DND-41 (cell line): ENCODE results near the gene MYCBP.

ENCODE experiments used
- ATAC-seq: fragments of 200-7000 bp; cut with Tn5 transposase; 3 replicates; pipeline ENCODE4 v1.9.1; 2021; ENCODE audit warnings: low read depth; ENCODE audit not compliant: insufficient read depth
- DNase-seq: peaks from one replicate; pipeline ENCODE4 v3.0.0-alpha.2; 2020
- H2AFZ ChIP-seq: 2 replicates; pipeline ENCODE4 v1.6.0; 2012; ENCODE audit warnings: low read depth, low read length
- H3K27ac ChIP-seq: 2 replicates; pipeline ENCODE4 v1.5.1; 2012; ENCODE audit warnings: low read length, inconsistent platforms
- H3K27me3 ChIP-seq: fragments of 200-600 bp; sonication (generic); 2 replicates; pipeline ENCODE4 v1.6.0; 2012; ENCODE audit warnings: low read length, mild to moderate bottlenecking, inconsistent platforms; ENCODE audit not compliant: insufficient read depth, poor library complexity
- H3K36me3 ChIP-seq: 2 replicates; pipeline ENCODE4 v1.5.1; 2012; ENCODE audit warnings: low read length, inconsistent platforms; ENCODE audit not compliant: insufficient read depth
- H3K4me1 ChIP-seq: 2 replicates; pipeline ENCODE4 v1.5.1; 2012; ENCODE audit warnings: mild to moderate bottlenecking, low read length; ENCODE audit not compliant: insufficient read depth
- H3K4me2 ChIP-seq: 2 replicates; pipeline ENCODE4 v1.6.0; 2012; ENCODE audit warnings: mild to moderate bottlenecking, moderate library complexity, low read length, inconsistent platforms; ENCODE audit not compliant: insufficient read depth
- H3K4me3 ChIP-seq, 2 experiments: fragments of 200-600 bp in 1 of 2; shearing (Covaris generic) in 1 of 2; 2 replicates each; pipeline ENCODE4 v1.5.1; 2012 to 2016; ENCODE audit warnings: inconsistent platforms in 2 of 2, low read length in 2 of 2, mild to moderate bottlenecking in 2 of 2, low read depth in 1 of 2, moderate library complexity in 1 of 2
- H3K79me2 ChIP-seq: 2 replicates; pipeline ENCODE4 v1.6.0; 2012; ENCODE audit warnings: low read length, inconsistent platforms; ENCODE audit not compliant: insufficient read depth
- H3K9ac ChIP-seq: 2 replicates; pipeline ENCODE4 v1.6.0; 2012; ENCODE audit warnings: low read depth, mild to moderate bottlenecking, inconsistent platforms, low read length, moderate library complexity
- H3K9me3 ChIP-seq: 2 replicates; pipeline ENCODE4 v1.5.1; 2012; ENCODE audit warnings: low read length, moderate library complexity, mild to moderate bottlenecking, inconsistent platforms; ENCODE audit not compliant: insufficient read depth, severe bottlenecking
- H4K20me1 ChIP-seq: 2 replicates; pipeline ENCODE4 v1.6.0; 2012; ENCODE audit warnings: low read length; ENCODE audit not compliant: insufficient read depth
- CTCF ChIP-seq: IDR thresholded peaks from 2 replicates; pipeline ENCODE4 v1.5.1; 2012; ENCODE audit warnings: borderline replicate concordance, low read length, moderate library complexity, mild to moderate bottlenecking; ENCODE audit not compliant: poor library complexity, severe bottlenecking; ENCODE audit errors: extremely low read depth
- EZH2 ChIP-seq: IDR thresholded peaks from 3 replicates; pipeline ENCODE4 v1.6.1; 2012; ENCODE audit warnings: borderline replicate concordance, low read depth, mild to moderate bottlenecking, moderate library complexity, low read length, inconsistent platforms; ENCODE audit not compliant: severe bottlenecking

The MYCBP gene

GRCh38 chr1:38891753-38892152, 18.6 kb upstream of the MYCBP start:
- TF ChIP-seq CTCF (peak; percentile 11), EZH2 (no peak)
- DNase-seq: no peak
- no peak for ATAC-seq
- Histone ChIP-seq H3K4me3 (no peak overlapping the region), H2AFZ (no peak overlapping the region), H3K27ac (no peak overlapping the region), H3K9ac (no peak overlapping the region), H3K4me2 (no peak overlapping the region), H3K27me3 (no peaks in the 10 kb centered on the region), H3K79me2 (no peaks in the 10 kb centered on the region), H3K4me1 (no peaks in the 10 kb centered on the region), H3K36me3 (no peaks in the 10 kb centered on the region), H4K20me1 (no peaks in the 10 kb centered on the region), H3K9me3 (no peaks in the 10 kb centered on the region)

GRCh38 chr1:38889589-38889988, 16.4 kb upstream of the MYCBP start:
- no peak overlapping the region for H3K27ac ChIP-seq
- no peaks in the 10 kb centered on the region for H3K9me3 ChIP-seq
- no peak overlapping the region for H3K4me3 ChIP-seq
- no peaks in the 10 kb centered on the region for H3K36me3 ChIP-seq
- H4K20me1 ChIP-seq: no peaks in the 10 kb centered on the region
- H3K79me2 ChIP-seq: no peaks in the 10 kb centered on the region
- H3K27me3 ChIP-seq: no peaks in the 10 kb centered on the region
- no peak for ATAC-seq
- H3K4me2 ChIP-seq: no peak overlapping the region
- no peak overlapping the region for H3K9ac ChIP-seq
- H2AFZ ChIP-seq: no peak overlapping the region
- no peak for DNase-seq
- no peaks in the 10 kb centered on the region for H3K4me1 ChIP-seq
- TF ChIP-seq EZH2: no peak
- no peak for TF ChIP-seq CTCF

- Histone ChIP-seq H3K4me1 (no peaks in the 10 kb centered on the region), H2AFZ (no peak overlapping the region), H3K27ac (no peak overlapping the region), H4K20me1 (no peaks in the 10 kb centered on the region), H3K9ac (no peak overlapping the region), H3K4me2 (no peak overlapping the region), H3K36me3 (no peaks in the 10 kb centered on the region), H3K79me2 (no peaks in the 10 kb centered on the region), H3K9me3 (no peaks in the 10 kb centered on the region), H3K27me3 (no peaks in the 10 kb centered on the region), H3K4me3 (no peak overlapping the region)
- TF ChIP-seq EZH2 (no peak), CTCF (no peak)
- ATAC-seq (no peak), DNase-seq (no peak)
Measured at GRCh38 chr1:38888423-38889333, 15.5 kb upstream of the MYCBP start.
